ENCODE results near the gene CCDC71.

GRCh38 chr3:49183873-49184272, 17.7 kb upstream of the CCDC71 start:
- TF ChIP-seq CTCF (IDR thresholded peaks at IDR 0.05) (no peak), POLR2A (IDR thresholded peaks at IDR 0.05) (no peak)
